Right ventricle myocardium inferior (tissue), 1 donor: ENCODE measurements around the gene GORASP1. TPM values are rescaled to one million over a fixed set of nuclear protein-coding genes. Genes with fewer than 3 reads are reported as not detected.

ENCODE experiments used
- ATAC-seq: fragments of 200-7000 bp; cut with Tn5 transposase; one replicate; pipeline ENCODE4 v1.9.1; 2020; ENCODE audit warnings: mild to moderate bottlenecking, moderate library complexity
- DNase-seq: peaks from one replicate; pipeline ENCODE4 v3.0.0; 2021; ENCODE audit errors: missing footprints
- intact Hi-C: fragments of 100-400 bp; cut with DNase I; formaldehyde crosslinking; loops from one replicate; pipeline ENCODE4 v1.11.0; 2022
- long read RNA-seq: library from polyadenylated mRNA; unstranded; transcript quantifications from one replicate; pipeline ENCODE4 v2.0.0, GENCODE V29; 2021
- total RNA-seq: library from RNA; stranded (reverse); fragmentation: NEBNext Ultra II Directional; extraction: Animal tissue kit (Norgen Biotek cat#: 25700); gene quantifications from one replicate; pipeline ENCODE4 v1.2.1, GENCODE V29; 2021
- donor health status: DM: no; HTN: yes; CAD: no; lungs with severe emphysema.

The GORASP1 gene
- total RNA-seq: 45.6 TPM
- long read RNA-seq, transcript GORASP1-201 (9 exons, 3,722 nt): major isoform, 38 of 58 reads
- long read RNA-seq, partial matches to known transcripts: 2 of 58 reads
- long read RNA-seq, other reads (novel, unspliced or antisense): 15 of 58 reads

- intact Hi-C loops: loop anchor here (2.0 to 5.0 kb wide), 2 partner anchors 73 to 180 kb away; no protein-coding TSS in a partner anchor
- ATAC-seq (peak; percentile 91), DNase-seq (peak; percentile 95)
Observed at GRCh38 chr3:39107388-39108199, at the start of gene GORASP1, which contains the start of gene TTC21A. GORASP1 (minus strand) TSS chr3:39107627; CDS start chr3:39107541, 86 bp downstream. TTC21A (plus strand) TSS chr3:39107680; CDS start chr3:39107838, 158 bp downstream.

- no peak for DNase-seq
- intact Hi-C loops: no loop called here
- no peak for ATAC-seq
Observed at GRCh38 chr3:39156421-39156820, 49.0 kb upstream of the GORASP1 start.

- no peak for DNase-seq
- intact Hi-C loops: no loop called here
Observed at GRCh38 chr3:39154280-39155021, 47.0 kb upstream of the GORASP1 start.

GRCh38 chr3:39153977-39154279 is 46.5 kb upstream of the GORASP1 start:
- intact Hi-C loops: no loop called here
- no peak for ATAC-seq
- DNase-seq: no peak

More at GRCh38 chr3:39154280-39155021, 47.0 kb upstream of the GORASP1 start:
- no peak for ATAC-seq

GRCh38 chr3:39150803-39151631 is 43.6 kb upstream of the GORASP1 start:
- intact Hi-C loops: loop anchor here (1.0 kb wide), 1 partner anchor 27 kb away; no protein-coding TSS in a partner anchor
- DNase-seq (peak; percentile 91), ATAC-seq (peak; percentile 47)

- intact Hi-C loops: no loop called here
- ATAC-seq (no peak), DNase-seq (no peak)
Observed at GRCh38 chr3:39150148-39150802, 42.8 kb upstream of the GORASP1 start.

GRCh38 chr3:39149498-39150147 is 42.2 kb upstream of the GORASP1 start:
- DNase-seq (no peak), ATAC-seq (no peak)
- intact Hi-C loops: no loop called here

- intact Hi-C loops: no loop called here
- ATAC-seq (no peak), DNase-seq (no peak)
Observed at GRCh38 chr3:39149059-39149455, 41.6 kb upstream of the GORASP1 start.

GRCh38 chr3:39148435-39149058 is 41.1 kb upstream of the GORASP1 start:
- DNase-seq: no peak
- ATAC-seq: no peak
- intact Hi-C loops: no loop called here

GRCh38 chr3:39147711-39148434 is 40.4 kb upstream of the GORASP1 start:
- ATAC-seq (no peak), DNase-seq (no peak)
- intact Hi-C loops: no loop called here

- ATAC-seq: peak; percentile 55
- intact Hi-C loops: no loop called here
- peak; percentile 87 for DNase-seq
Observed at GRCh38 chr3:39146611-39147591, 39.5 kb upstream of the GORASP1 start.

GRCh38 chr3:39146083-39146501 is 38.7 kb upstream of the GORASP1 start:
- ATAC-seq (no peak), DNase-seq (no peak)
- intact Hi-C loops: no loop called here

- intact Hi-C loops: no loop called here
- DNase-seq (no peak), ATAC-seq (no peak)
Observed at GRCh38 chr3:39144748-39145380, 37.4 kb upstream of the GORASP1 start.

GRCh38 chr3:39144095-39144747 is 36.8 kb upstream of the GORASP1 start:
- intact Hi-C loops: no loop called here
- no peak for DNase-seq

More at GRCh38 chr3:39144095-39144747, 36.8 kb upstream of the GORASP1 start:
- no peak for ATAC-seq
